ENCODE results near the gene SPIB. TPM values are rescaled to one million over a fixed set of nuclear protein-coding genes. Genes with fewer than 3 reads are reported as not detected.

SPIB gene
- total RNA-seq, 4 donors from 2014 or later = 0.17 TPM; not detected in 3

GRCh38 chr19:50401605-50402450 is 16.9 kb upstream of the SPIB start:
- Histone ChIP-seq H3K9me3 (no peaks in the 10 kb centered on the region), H3K4me1 (no peaks in the 10 kb centered on the region), H3K27me3 (no peaks in the 10 kb centered on the region), H3K36me3 (peaks cover 0 to 49% (median 40%) of the 10 kb centered on the region in 4 donors), H3K4me3 (no peak overlapping the region), H3K27ac (replicated peaks in 1 of 4) (no peak overlapping the region)
- WGBS = 96% methylated on average over 41 of the region's 48 CpGs
- DNase-seq (ENCODE audit: extremely low spot score) = no peak
- intact Hi-C loops (cut with DNase I) = no loop called here
- TF ChIP-seq POLR2A (IDR thresholded peaks at IDR 0.05; ENCODE audit: low read depth) (no peak), EP300 (IDR thresholded peaks at IDR 0.05) (no peak), POLR2AphosphoS5 (IDR thresholded peaks at IDR 0.05) (no peak)
- TF ChIP-seq, protein P1, sequence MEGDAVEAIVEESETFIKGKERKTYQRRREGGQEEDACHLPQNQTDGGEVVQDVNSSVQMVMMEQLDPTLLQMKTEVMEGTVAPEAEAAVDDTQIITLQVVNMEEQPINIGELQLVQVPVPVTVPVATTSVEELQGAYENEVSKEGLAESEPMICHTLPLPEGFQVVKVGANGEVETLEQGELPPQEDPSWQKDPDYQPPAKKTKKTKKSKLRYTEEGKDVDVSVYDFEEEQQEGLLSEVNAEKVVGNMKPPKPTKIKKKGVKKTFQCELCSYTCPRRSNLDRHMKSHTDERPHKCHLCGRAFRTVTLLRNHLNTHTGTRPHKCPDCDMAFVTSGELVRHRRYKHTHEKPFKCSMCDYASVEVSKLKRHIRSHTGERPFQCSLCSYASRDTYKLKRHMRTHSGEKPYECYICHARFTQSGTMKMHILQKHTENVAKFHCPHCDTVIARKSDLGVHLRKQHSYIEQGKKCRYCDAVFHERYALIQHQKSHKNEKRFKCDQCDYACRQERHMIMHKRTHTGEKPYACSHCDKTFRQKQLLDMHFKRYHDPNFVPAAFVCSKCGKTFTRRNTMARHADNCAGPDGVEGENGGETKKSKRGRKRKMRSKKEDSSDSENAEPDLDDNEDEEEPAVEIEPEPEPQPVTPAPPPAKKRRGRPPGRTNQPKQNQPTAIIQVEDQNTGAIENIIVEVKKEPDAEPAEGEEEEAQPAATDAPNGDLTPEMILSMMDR (IDR thresholded peaks at IDR 0.05) = no peak

DNA sequence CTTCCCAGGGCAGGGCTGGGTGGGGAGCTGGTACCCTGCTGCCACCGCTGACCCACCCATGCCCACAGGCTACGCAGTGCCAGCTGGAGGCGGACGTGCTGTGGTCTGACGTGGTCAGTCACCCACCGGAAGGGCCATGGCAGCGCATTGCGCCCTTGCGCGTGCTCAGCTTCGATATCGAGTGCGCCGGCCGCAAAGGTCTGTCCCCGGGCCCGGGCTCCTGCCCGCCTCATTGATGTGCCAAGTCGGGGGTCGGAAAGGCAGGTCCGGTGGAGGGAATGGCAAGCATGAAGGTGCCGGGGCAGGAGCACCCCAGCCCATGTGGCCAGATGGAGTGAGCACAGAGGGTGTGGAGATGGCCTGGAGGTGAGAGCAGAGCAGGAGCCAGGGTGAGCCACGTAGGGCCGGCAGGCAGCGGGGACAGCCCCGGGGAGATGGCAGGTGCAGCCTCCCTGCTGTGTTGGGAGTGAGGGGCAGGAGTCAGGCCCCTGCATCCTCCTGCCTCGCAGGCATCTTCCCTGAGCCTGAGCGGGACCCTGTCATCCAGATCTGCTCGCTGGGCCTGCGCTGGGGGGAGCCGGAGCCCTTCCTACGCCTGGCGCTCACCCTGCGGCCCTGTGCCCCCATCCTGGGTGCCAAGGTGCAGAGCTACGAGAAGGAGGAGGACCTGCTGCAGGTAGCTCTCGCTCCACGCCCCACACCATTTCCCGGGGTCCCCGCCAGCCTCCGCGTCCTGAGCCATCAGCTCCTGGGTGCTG is 16.0 kb upstream of the SPIB start:
- Histone ChIP-seq H3K27ac (replicated peaks in 1 of 4) (no peak overlapping the region), H3K4me3 (no peak overlapping the region), H3K36me3 (peaks cover 0 to 53% (median 45%) of the 10 kb centered on the region in 4 donors), H3K4me1 (no peaks in the 10 kb centered on the region), H3K27me3 (no peaks in the 10 kb centered on the region), H3K9me3 (no peaks in the 10 kb centered on the region)
- 93% methylated on average over 19 of the region's 41 CpGs for WGBS
- no peak for DNase-seq (ENCODE audit: extremely low spot score)
- TF ChIP-seq POLR2A (IDR thresholded peaks at IDR 0.05; ENCODE audit: low read depth) (no peak), EP300 (IDR thresholded peaks at IDR 0.05) (no peak), POLR2AphosphoS5 (IDR thresholded peaks at IDR 0.05) (no peak)
- TF ChIP-seq, protein P1 (IDR thresholded peaks at IDR 0.05) = no peak
- intact Hi-C loops (cut with DNase I) = no loop called here

DNA sequence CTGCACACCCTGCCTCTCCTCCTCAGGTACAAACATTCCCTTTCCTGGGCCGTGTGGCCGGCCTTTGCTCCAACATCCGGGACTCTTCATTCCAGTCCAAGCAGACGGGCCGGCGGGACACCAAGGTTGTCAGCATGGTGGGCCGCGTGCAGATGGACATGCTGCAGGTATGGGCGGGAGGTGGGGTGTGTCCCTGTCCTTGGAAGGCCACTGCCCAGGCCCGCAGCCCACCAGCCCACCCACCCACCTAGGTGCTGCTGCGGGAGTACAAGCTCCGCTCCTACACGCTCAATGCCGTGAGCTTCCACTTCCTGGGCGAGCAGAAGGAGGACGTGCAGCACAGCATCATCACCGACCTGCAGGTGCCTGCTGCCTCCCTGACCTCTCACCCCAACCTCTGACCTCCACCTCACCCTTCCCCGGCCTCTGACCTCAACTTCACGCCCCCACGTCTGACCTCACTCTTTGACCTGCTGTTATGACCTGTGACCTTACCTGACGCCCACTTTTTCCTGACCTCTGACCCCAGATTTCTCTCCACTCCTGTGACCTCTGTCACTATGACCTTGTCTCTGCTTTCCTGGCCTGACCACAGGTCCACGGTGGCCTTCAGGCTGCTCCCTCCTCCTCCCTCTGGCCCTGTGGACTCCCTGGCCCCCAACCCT is 12.4 kb upstream of the SPIB start:
- peaks cover 0 to 82% (median 62%) of the 10 kb centered on the region in 4 donors for H3K36me3 ChIP-seq
- no peak for TF ChIP-seq EP300 (IDR thresholded peaks at IDR 0.05)
- TF ChIP-seq, protein P1 (IDR thresholded peaks at IDR 0.05) = no peak
- TF ChIP-seq POLR2A (IDR thresholded peaks at IDR 0.05; ENCODE audit: low read depth) = no peak
- no peak for TF ChIP-seq POLR2AphosphoS5 (IDR thresholded peaks at IDR 0.05)
- no peaks in the 10 kb centered on the region for H3K9me3 ChIP-seq
- DNase-seq (ENCODE audit: extremely low spot score) = no peak
- intact Hi-C loops (cut with DNase I) = no loop called here
- WGBS = 88% methylated on average over 11 of the region's 22 CpGs
- no peaks in the 10 kb centered on the region for H3K27me3 ChIP-seq
- no peak overlapping the region for H3K27ac ChIP-seq (replicated peaks in 1 of 4)
- H3K4me1 ChIP-seq = no peaks in the 10 kb centered on the region
- H3K4me3 ChIP-seq = no peak overlapping the region

- Histone ChIP-seq H3K9me3 (no peaks in the 10 kb centered on the region), H3K4me3 (no peak overlapping the region), H3K36me3 (peaks cover 0 to 82% (median 61%) of the 10 kb centered on the region in 4 donors), H3K27me3 (no peaks in the 10 kb centered on the region), H3K27ac (replicated peaks in 1 of 4) (no peak overlapping the region), H3K4me1 (no peaks in the 10 kb centered on the region)
- intact Hi-C loops (cut with DNase I) = no loop called here
- no peak for DNase-seq (ENCODE audit: extremely low spot score)
- 92% methylated on average over 19 of the region's 19 CpGs for WGBS
- no peak for TF ChIP-seq POLR2AphosphoS5 (IDR thresholded peaks at IDR 0.05)
- no peak for TF ChIP-seq EP300 (IDR thresholded peaks at IDR 0.05)
- no peak for TF ChIP-seq POLR2A (IDR thresholded peaks at IDR 0.05; ENCODE audit: low read depth)
- TF ChIP-seq, protein P1 (IDR thresholded peaks at IDR 0.05) = no peak
Measured at GRCh38 chr19:50406829-50407228, 11.9 kb upstream of the SPIB start.
